ENCODE results near the gene SLC49A3.

DNA sequence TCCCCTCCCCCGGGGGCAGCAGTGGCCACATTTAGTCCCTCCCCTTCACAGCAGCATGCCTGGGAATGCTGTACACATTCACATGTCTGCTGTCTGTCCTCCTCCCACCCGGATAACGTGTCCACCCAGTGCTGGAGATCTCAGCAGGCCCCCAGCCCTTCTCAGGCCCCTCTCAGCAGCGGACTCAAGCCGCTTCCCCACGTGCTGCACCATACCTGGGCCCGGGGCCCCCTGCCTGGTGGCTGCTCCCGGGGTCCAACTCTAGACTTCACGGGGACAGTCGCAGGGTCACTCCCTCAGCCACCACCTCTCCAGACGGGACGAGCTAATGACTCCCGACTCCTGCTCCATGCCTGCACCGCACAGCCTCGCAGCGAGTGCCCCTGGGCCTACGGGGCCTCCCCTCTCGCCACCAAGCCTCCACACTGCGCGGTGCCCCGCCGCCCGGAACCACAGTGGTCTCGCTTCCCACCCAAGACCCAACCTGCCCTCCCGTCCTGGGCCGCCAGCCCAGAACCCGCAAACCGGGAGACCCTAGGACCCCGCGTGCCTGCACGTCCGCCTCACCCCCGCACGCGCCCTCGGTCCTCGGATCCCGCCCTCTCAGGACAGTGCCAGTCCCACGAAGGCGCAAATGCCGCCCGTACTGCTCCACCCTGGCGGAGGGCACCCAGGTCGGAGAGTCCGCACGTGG is 15.4 kb upstream of the SLC49A3 start:
- TF ChIP-seq POLR2A (IDR thresholded peaks at IDR 0.05; ENCODE audit: low read depth, low read length) (no peak), POLR2AphosphoS5 (IDR thresholded peaks at IDR 0.05; ENCODE audit: low read depth, low read length) (no peak)
